Right lung (tissue), 5 donors: ENCODE results near the gene SYNGR3. TPM values are rescaled to one million over a fixed set of nuclear protein-coding genes. Genes with fewer than 3 reads are reported as not detected.
"Not testable (repeated sequence)": the region's sequence is repeated elsewhere in the genome, so short reads cannot be mapped to it uniquely, and the experiment has no call there.

Experiments used
- DNase-seq, 2 donors: peaks; one replicate each; pipeline ENCODE4 v3.0.0-alpha.2; 2013
- polyA plus RNA-seq, 5 donors: library from polyadenylated mRNA; unstranded; fragments of 120-200 nt; gene quantifications; one replicate each; pipeline versions ENCODE4 v1.2.1 to v1.2.3, GENCODE V29; 2013; ENCODE audit warnings: inconsistent platforms in 1 of 5, low replicate concordance in 1 of 5; ENCODE audit not compliant: insufficient read length in 5 of 5, insufficient read depth in 1 of 5

SYNGR3 gene
- polyA plus RNA-seq, 5 donors: 0.46 to 0.80 (median 0.65) TPM

DNA sequence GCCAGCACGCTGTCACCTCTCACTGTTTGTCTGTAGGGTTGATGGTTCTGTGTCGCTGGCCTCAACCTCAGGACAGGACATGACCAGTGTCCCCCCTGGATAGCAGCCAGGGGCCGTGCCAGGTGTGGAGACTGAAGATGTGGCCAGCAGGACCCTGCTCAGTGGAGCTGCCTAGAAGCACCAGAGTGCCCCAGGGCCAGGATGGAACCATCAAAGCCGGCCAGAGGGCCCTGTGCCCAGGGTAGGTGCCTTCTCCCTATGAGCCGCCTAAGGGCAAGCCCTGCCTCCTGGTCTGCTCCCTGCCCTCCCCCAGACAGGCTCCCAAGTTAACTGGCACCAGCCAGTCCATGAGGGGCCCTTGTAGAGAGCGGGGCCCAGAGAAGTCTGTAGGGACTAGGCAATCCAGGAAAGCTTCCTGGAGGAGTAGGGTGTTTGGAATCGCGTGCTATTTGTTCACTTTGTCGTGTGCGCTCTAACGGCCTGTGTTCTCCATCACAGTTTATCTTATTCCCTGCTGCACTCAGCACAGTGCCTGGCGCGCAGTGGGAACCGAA is 31.0 kb upstream of the SYNGR3 start:
- no peak for DNase-seq

GRCh38 chr16:1959269-1960039 is 30.3 kb upstream of the SYNGR3 start, which contains the start of gene NDUFB10:
Gene NDUFB10 (plus strand): TSS chr16:1959538. CDS start chr16:1959625, 87 bp downstream.
- DNase-seq: peak; percentile 89 to 90

GRCh38 chr16:1960665-1961630 is 28.8 kb upstream of the SYNGR3 start:
- no peak for DNase-seq

- DNase-seq: no peak
Measured at GRCh38 chr16:1961651-1962067, 28.1 kb upstream of the SYNGR3 start.

DNA sequence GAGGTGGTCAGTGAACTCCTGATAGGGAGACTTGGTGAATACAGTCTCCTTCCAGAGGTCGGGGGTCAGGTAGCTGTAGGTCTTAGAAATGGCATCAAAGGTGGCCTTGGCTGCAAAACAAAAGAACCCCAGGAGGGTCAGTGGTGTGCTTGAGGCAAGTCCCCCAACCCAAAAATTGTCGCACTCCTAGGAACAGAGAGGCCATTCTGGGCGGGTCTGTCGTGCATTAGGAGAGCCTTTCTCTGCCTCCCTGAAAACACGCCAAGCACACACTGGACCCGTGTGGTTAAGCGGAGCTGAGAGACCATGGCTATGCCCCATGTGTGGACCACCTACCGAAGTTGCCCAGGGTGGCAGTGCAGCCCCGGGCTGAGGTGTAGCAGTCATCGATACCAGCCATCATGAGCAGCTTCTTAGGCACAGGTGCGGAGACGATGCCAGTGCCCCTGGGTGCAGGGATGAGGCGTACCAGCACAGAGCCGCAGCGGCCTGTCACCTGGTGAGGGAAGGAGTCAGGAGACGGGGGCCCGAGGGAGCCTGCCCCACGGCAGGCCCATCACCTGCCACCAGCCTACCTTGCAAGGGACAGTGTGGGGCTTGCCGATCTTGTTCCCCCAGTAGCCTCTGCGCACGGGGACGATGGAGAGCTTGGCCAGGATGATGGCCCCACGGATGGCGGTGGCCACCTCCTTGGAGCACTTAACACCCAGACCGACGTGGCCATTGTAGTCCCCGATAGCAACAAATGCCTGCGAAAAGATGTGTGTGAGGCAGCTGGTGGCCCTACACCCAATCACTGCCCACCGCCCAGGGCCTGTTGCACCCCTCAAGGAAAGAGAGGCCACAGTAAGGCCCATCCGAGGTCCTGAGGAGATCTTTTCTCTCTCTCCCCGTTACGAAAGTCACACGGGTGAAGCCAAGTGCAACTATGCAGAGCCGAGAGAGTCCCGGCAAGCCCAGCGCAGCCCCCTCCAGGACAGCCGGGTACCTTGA is 27.3 kb upstream of the SYNGR3 start:
- DNase-seq: not testable (repeated sequence)

- DNase-seq: peak in 1 of 2 donors; percentile 27
Measured at GRCh38 chr16:1963806-1964505, 25.8 kb upstream of the SYNGR3 start.

DNA sequence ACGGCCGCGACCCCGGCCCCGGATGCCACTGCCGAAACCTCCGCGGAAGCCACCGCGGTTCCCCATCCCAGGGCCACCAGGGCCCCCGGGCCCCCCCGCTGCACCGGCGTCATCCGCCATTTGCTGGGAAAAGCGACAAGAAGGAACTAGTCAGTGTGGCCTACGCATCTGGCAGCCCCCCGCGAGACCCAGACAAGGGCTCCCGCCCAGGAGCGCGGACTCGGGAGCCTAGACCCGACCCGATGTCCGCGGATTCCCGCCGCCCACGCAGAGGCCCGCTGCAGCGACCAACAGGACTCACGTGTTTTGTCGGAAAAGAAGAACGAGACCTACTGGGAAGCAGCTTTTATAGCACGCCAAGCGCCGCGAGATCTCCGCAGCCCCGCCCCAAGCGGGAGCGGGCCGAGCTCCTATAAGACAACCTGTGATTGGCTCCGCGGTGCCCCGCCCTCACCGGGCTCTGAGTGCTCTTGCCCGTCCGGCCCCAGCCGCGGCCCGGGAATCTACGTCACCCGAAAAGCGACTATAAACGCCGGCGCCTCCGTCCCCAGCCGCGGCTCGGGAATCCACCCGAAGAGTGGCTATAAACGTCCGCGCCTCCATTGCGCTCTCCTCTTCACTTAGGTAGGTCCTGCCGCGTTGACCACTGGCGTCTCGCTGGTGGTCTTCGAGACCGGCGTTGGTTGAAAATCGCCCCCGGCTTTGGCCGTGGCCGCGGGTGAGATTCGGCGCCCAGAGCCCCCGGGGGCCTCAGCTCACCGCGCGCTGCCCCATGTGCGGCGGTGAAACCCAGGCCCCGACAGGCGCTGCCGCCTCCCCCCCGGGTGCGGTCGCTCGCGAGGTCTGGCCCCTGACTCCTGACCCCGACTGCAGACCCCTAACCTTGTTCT is 25.0 kb upstream of the SYNGR3 start, which contains the start of gene RPS2:
Gene RPS2, minus strand, starts transcription at position 321 of the 890 bp plus-strand sequence. Its CDS starts 201 bp downstream, at position 120.
- DNase-seq: peak; percentile 97 to 98

DNA sequence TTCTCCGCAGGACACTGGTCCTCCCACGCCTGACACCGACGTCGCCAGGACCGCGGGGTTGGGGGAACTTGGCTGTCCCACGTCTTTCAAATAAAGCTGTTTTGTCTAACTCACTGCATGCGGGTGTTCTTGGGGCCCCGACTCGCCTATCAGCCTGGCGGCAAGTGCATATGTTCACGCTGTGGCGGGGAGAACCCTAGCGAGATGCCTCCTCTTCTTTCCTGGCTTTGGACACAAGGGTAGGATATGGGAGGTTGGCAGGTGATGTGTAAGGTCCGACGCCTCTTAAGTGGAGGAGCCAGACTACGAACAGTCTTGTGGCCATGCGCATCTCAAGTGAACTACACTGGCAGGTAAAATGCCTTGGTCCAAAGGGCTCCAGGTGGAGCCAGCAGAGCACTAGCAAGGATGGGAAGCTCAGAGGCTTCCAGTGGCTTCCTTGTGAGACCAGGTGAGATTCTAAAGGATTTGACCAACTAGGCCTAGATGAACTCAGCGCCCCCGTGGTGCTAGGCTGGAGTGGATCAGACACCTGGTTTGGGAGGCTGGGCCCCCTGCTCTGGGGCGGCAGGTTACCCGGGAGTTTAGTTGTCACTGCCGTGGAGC is 24.3 kb upstream of the SYNGR3 start:
- DNase-seq: no peak

GRCh38 chr16:1966460-1966859 is 23.3 kb upstream of the SYNGR3 start, which contains the start of gene RNF151:
Gene RNF151 (plus strand): TSS chr16:1966856. CDS start chr16:1966882, 26 bp downstream.
- no peak for DNase-seq

- DNase-seq: no peak
Measured at GRCh38 chr16:1968146-1968953, 21.4 kb upstream of the SYNGR3 start.

- DNase-seq: peak; percentile 93 to 95
Measured at GRCh38 chr16:1971796-1972489, 17.8 kb upstream of the SYNGR3 start, which contains the start of gene TBL3. Gene TBL3 (plus strand): TSS chr16:1972053. CDS start chr16:1972165, 112 bp downstream.

DNA sequence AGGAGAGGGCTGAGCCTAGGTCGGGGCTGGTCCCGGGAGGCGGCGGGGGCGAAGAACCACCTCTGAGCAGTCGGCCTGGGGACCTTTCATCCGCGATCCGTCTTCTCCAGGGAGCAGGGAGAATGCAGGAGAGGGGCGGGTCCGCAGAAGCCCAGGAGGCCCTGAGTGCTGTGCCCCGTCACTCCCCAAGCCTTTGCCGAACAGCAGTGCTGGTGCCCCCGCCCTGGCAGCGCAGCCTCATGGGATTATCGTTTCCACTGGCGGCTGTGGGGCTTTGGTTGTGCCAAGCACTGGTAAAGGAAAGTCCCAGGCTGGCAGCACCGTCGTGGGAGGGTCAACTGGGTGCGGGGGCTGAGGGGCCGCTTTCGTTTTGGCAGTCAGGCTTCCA is 17.3 kb upstream of the SYNGR3 start:
- DNase-seq: no peak

DNA sequence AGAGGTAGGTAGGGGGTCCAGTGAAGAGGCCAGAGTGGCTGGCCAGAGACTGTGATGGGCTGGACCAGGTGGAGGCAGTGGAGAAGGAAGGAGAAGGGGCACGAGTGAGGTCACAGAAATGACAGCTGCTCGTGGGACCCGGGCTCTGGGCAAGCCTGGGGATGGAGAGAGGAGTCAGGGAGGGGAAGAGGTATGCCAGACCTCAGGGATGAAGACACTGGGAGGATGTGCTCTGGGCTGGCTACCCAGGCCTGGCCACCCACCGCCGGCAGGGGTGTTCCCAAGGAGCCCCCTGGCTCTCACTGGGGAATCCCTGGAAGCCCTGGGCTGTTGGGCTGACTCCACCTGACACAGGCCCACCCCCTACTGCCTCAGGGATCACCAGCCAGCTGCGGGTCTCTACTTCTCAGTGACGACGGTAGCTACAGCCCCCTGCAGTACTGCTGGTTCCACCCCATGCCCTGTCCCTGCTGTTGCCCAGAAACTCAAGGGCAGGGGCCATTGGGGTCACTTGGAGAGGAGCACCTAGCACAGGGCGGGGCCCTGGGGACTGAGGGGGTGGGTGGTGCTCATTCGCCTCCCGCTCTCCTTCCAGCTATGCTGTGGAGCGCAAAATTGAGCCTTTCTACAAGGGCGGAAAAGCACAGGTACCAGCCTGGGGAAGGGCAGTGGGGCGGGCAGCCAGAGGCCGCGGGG is 16.2 kb upstream of the SYNGR3 start:
- DNase-seq: no peak

DNA sequence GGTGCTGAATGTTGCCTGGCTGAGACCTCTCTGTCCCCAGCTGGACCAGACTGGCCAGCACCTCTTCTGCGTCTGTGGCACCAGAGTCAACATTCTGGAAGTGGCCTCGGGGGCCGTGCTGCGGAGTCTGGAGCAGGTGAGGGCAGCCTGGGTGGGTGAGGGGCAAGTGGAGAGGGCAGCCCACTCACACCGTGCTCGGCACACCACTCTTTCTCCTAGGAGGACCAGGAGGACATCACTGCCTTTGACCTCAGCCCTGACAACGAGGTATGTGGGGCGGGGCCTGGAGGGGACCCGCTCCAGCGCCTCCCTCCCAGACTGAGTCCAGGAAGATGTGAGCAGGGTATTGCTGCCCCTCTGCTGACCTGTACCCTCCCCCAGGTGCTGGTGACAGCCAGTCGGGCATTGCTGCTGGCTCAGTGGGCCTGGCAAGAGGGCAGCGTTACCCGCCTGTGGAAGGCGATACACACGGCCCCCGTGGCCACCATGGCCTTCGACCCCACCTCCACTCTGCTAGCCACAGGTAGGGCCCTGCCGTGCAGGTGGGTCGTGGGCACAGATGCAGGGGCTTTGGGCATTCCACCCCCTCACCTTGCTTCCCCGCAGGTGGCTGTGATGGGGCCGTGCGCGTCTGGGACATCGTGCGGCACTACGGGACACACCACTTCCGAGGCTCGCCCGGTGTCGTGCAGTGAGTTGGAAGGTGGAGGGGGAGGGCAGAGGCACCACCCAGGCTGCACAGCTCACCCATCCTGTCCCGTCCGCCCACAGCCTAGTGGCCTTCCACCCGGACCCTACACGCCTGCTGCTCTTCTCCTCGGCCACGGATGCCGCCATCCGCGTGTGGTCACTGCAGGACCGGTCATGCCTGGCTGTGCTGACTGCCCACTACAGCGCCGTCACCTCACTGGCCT is 15.4 kb upstream of the SYNGR3 start:
- no peak for DNase-seq
